ENCODE measurements around the gene LEPROT.
A peak's percentile ranks its signal among the peaks of the same experiment; 100 is the strongest.

LEPROT gene

DNA sequence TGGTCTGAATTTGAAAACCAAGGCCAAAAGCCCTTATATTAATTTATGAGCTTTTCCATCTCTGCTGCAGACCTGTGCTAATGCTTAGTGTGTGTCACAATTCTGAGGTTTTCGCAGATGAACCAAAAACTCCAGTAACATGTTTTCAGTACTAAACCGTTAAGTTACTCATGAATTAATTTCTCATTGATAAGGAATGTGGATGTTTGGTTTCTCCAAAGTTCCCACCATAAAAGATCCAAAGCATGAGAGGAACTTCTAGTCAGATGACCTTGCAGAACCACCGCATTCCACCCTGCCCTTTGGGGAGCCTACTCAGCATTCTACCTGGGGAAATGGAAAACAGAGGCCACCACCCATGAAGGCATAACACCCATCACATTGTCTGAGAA lies 7.5 kb upstream of the LEPROT start:
- DNase-seq: peak; percentile 81

DNA sequence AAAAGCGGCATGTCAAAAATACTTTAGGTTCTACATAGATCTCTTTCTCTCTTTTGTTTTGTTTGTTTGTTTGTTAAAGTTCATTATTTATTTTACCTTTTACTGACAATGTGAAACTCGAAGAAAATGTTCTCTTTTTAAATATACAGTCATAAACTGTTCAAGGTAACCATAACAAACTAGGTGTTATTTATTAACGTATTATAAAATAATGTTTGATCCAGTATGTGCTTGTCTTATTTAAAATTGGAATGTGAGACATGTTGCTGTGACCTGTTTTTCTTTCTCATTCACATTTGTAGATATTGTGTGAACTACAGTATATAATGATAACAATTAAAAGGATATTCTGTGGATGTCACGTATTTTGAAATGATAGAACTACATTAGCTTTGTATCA lies 5.9 kb upstream of the LEPROT start:
- DNase-seq: no peak

DNA sequence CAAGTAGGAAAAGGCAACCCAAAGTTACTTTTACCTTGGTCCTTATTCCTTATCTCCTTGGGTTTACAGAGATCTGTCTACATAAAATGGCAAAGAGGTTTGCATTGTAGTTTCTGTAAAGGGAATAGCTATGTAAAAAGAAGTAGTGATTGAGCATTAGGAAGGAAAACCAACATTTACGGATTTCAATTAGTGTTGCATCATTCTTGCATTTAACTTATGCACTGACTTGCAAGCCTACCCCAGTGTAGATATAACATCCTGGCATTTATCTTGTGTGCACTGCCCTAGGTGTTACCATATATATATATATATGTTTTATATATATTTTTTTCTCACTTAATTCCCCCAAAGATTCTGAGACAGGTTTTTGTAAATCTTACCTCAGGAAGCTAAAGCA lies 3.7 kb upstream of the LEPROT start:
- no peak for DNase-seq

DNA sequence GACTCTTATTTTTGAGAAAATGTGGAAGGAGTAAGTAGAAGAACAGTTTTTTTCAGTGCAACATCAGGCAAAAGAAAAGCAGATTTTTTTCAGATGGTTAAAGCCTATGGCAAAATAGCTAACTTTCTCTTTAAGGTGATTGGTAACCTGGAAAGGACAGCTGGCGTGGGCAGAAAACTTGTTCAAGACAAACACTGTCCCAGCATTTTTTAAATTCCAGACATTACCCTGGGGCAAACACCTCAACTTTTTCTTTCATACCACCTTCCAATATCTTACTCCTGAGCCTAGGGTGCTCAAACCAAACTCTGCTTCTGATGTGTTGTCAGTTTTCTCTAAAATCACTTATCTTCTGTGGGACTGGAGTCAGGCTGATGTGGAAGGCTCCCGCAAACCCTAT lies 2.7 kb upstream of the LEPROT start:
- no peak for DNase-seq

DNA sequence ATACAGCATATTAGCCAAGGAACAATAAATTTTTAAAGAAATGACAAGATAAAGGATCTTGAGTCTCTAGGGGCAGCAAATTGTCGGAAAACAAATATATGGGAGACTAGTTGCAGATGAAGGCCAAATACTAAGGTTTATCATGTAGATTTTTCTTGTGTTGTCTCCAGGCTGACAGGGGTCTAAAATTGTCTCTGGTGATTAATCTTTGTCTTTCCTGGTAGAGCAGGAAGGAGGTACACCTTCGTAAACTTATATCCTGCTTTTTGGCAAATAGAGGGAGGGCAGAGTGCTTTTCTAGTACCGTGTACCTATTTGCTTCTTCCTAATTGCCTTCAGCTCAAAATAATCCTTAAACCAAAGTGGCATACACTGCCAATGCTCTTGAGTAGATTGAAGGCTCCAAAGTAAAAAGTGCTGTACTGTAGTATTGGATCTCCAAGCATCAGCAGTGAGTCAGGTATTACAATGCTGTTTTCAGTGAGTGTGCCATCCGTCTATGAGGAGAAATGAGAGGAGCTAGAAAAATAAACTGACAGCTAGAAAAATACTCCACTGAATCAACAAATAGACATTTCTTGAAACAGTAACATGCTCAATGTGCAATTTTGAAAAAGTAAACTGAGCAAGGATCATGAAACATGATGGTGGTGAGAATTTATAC lies 1.8 kb upstream of the LEPROT start:
- no peak for DNase-seq

DNA sequence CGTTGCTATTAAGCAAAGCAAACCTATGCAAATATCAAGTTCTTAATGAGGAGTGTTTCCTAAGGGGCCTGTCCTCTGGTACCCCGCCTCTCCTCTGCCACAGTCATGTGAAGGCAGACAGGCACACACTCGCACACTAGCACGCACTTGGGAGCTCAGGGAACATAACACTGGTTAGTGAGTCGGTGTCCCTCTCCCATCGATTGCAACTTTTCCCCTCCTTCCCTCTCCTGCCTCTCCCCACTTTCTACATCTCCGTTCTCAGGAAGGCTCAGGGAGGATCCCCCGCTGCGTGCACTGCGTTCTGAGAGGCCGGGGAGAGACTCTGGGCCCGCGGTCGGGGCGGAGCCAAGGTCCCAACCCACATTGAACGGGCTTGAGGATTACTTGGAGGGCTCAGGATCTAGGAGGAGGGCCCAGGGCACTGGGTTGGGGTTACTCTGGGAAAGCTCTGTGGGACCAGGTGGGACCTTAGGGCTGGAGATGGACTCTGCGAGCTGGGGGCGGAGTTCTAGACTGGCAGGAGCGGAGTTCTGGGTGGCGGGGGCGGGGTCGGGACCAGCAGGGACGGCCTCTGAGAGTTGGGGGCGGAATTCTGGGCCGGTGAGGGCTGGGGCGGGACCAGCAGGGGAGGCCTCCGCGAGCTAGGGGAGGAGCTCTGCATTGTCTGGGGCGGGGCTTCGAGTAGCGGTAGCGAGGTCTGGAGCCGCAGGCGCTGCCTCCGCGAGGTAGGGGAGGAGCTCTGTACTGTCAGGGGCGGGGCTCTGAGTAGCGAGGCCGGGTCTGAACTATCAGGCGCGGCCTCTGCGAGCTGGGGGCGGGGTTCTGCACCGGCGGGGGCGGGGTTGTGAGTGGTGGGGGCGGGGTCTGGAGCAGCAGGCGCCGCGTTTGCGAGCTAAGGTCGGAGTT lies 533 bp upstream of the LEPROT start:
- peak; percentile 99 for DNase-seq

DNA sequence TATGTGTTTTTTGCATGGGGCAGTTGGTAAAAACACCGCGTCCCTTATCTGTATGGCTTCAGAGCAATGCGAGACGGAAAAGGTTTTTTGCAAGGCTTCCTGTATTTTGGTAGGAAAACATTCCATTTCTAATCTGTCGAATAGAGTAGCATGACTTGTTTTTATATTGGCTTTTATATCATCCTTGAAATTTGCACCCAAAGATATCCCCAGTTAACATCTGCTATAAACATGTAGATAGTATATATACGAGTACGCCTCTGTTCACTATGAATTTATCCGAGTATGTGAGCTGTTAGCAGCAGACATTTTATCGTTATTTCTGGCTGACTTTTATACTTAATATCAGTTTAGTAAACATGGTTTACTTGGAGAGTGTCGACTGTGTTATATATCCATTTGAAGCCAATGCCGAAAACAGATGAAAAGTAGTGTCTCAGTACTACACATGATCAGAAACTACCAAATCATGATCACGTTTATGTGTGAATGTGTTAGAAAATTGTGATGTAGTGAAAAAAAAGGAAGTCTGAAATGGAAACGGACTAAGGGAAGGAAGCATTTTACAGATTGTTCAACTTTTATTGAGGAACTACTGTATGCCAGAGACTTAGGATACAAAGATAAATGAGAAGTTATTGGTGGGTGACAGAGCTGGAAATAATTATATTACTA lies 1.0 kb downstream of the LEPROT start:
- DNase-seq: no peak

DNA sequence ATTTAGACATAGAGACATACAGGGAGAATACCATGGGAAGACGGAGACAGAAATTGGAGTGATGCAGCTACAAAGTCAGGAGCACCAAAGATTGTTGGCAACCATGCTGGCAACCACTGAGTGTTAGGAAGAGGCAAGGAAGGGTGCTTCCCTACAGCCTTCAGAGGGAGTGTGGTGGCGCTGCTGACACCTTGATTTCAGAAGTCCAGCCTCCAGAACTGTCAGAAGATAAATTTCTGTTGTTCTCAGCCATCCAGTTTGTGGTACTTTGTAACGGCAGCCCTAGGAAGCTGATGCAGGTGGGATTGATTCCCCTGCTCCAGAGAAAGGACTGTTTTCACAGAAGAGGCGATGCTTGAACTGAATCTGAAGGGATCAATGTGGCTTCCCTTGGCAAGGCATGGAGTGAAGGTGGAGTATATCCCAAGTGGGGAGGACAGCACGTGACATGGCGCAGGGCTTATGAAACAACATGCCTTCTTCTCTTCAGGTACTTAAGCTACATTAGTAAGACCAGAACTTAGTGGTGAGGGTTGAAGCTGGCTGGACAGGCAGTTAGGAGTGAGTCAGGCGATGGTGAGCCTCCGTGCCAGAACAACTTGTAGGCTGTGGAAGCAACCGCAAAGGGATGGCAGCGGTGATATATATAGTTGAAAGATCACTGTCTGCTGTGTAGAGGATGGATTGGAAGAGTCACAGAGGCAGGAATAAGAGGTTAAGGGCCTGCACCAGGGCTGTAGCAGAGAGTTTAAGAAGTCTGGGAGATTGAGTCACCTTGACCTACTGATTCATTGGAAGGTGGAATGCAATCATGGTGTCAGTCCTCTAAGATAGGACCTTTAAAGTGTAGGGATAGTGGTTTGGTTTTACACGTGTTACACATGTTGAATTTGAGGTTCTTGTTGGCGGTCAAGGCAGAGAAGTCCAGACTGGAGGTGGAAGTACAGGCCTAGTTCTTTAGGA lies 2.1 kb downstream of the LEPROT start:
- DNase-seq: peak; percentile 31

DNA sequence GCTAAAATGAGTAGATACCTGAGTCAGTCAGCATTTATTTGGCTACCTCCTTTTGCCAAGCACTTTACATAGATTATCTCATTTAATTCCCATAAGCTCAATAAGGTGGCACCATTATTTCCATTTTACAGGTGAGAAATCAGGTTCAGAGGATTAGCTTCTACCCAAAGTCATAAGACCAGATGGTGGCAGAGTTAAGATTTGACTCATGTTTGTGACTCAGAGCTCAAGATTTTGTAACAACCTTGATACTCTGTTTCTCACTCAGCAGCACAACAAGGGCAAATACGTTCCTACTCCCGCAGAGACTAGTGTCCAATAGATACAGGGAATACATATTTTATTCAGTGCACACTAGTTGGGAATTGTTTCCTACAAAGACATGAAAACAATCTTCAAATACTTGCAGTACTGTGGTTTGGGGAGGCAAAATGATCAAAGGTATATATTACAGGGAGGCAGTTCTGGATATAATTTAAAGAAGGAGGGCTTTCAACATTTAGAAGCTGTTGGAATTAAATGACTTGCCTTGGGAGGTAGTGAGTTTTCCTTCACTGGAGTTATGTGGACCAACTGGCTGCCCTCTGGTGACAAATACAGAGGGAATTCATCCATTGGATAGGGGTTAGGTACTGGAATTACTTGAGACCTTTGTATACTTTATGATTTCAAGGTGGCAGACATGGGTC lies 3.6 kb downstream of the LEPROT start:
- DNase-seq: peak; percentile 87

DNA sequence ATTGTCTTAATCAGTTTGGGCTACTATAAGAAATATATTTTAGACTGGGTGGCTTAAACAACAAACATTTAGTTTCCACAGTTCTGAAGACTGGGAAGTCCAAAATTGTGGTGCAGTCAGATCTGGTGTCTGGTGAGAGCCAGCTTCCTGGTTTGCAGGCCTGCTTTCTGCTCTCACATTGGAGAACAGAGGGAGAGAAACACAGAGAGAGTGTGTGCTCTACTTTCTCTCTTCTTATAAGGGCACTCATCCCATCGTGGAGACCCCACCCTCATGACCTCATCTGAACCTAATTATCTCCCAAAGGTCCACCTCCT lies 4.1 kb downstream of the LEPROT start:
- no peak for DNase-seq

DNA sequence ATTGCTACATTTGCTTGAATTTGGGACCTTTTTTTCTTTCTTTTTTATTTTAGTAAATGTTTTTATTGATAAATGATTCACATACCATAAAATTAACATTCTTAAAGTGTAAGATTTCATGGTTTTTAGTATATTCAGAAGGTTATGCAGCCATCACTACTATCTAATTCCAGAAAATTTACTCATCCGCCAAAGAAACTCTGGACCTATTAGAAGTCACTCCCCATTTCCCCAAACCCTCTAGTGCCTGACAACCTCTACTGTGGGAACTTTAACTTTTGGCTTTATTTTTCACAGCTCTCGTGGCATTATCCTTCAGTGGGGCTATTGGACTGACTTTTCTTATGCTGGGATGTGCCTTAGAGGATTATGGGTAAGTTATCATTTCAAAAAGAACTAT lies 4.5 kb downstream of the LEPROT start:
- DNase-seq: no peak

DNA sequence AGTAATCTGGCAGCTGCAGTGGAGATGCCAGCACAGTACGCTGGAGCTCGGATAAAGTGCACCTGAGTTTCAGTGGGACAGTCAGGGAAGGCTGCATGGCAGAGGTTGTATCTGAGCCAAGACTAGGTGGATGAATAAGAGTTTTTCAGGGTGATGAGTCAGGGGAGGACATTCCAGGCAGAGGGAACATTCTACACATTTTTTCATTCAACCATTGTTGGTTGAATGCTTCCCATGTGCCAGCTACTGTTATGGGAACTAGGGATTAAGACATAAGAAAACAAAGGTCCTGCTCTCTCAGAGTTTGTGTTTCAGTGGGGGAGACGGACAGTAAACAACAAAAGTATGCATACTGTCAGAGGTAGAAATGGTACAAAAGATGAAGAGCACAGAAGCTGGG lies 5.2 kb downstream of the LEPROT start:
- DNase-seq: peak; percentile 86

DNA sequence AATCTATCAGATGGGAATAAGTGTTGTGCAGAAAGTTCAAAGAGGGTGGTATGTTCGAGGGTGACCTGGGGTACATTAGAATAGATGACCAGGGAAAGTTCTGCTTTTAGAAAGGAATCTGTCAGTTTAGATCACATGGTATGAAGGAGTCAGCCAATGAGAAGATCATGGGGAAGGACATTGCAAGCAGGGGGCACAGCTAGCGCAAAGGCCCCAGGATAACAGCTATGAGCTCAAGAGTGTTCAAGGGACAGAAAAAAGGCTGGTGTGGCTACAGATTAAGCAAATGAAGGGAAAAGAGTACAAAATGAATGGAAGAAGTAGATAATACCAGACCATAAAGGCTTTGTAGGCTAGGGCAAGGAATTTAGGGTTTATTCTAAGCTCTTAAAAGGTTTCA lies 8.6 kb downstream of the LEPROT start:
- DNase-seq: no peak

DNA sequence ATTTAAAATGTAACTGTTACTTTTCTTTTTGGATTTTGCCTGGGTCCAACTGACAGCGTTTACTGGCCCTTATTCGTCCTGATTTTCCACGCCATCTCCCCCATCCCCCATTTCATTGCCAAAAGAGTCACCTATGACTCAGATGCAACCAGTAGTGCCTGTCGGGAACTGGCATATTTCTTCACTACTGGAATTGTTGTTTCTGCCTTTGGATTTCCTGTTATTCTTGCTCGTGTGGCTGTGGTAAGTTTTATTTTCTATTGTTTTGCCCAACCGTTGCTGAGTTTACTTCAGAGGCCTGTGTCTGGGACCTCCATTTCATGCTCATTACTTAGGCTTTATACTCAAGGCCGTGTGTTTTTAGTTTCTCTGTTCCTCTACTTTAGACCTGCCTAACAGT lies 9.3 kb downstream of the LEPROT start:
- peak; percentile 64 for DNase-seq

DNA sequence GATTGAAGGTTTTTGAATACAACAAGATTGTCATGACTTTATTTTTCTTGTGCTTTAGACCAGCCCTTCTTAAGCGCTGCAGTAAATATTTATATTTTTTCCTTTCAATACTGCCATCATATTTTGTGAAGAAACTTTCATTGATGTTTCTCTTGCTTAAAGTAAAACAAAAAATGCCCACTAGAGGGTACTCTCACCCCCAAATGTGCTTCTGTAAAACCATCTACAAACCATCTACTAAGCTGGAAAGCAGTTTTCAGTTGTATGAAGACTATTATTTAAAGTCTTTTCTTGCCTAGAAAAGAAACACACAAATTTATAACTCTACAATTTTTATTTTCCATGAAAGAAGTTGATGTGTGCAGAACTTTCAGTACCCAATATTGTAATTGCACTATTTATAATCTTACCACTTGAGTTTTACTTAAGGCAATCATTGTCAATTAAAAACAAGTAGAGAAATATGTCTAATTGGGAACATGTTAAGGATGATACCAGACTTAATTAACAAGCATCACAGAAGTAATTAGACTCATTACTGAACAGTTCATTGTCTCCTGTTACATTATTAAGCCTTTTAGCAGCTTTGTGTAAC lies 10.7 kb downstream of the LEPROT start:
- peak; percentile 58 for DNase-seq

DNA sequence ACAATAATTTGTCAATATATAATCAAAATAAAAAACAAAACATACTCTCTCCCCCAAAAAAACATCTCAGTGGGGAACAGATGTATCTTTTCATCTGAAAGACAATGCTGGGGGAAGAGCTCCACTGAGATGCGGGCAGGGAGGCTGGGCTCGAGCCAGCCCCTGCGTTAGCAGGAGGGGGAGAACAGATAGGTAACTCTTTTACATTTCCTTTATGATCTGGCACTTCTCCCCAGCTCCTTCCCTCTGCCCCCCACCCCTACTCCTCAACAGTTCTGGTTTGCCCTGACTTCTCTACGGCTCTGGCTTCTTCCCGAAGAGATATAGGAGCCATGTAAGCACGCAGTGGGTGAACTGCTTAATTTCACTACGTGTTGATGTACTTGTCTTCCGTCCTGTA lies 12.4 kb downstream of the LEPROT start:
- DNase-seq: no peak

DNA sequence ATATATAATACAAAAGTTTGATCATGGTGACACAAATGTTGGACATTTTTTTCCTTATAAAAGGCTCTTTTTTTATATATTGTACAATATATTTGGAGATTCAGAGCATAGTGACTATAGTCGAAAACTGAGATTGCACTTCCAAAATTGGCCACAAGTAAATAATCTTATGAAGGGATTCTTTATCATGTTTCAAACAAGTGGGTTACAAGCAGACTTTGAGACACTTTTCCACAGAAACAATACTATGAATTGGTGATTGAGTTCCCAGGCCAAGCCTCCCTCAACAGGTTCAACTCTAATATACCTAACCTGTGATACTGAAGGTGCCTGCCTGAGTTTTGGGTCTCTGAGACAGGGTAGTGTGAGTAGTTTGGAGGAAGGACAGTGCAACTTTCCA lies 13.8 kb downstream of the LEPROT start:
- DNase-seq: no peak

DNA sequence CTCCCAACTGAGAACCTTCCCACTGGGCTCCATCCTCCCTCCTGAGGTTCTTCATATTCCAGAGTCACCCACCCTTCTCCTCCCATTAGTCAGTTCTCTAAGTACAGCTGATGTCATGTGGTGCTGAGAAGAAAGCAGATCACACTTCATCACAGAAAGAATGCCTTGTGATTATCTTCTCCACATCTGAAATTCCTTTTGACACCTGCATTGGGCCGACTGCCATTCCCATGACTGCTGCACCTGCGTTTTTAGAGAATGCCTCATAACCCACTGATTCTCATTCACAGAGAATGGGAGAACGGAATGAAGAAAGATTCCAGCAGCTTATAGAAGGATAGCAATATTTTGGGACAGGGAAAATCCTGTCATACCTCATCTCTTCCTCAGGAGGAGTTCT lies 14.3 kb downstream of the LEPROT start:
- no peak for DNase-seq

DNA sequence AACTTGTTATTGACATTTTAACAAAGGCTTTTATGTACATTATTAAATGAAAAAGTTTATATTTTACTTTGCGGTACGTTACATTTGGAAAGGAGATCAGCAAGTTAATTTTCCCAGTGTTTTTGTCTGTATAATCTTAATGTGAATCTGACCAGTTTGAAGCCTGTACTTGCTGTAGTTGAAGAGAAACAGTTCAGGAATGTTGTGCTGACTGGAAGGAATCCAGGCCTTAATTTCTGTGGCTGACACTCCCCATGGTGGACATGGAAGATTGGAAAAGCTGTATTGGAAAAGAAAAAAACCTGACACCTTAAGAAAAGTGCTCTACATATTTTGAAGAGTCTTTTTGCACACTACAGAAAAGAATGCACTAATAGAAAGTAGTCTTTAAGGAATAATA lies 15.5 kb downstream of the LEPROT start:
- DNase-seq: peak; percentile 78

DNA sequence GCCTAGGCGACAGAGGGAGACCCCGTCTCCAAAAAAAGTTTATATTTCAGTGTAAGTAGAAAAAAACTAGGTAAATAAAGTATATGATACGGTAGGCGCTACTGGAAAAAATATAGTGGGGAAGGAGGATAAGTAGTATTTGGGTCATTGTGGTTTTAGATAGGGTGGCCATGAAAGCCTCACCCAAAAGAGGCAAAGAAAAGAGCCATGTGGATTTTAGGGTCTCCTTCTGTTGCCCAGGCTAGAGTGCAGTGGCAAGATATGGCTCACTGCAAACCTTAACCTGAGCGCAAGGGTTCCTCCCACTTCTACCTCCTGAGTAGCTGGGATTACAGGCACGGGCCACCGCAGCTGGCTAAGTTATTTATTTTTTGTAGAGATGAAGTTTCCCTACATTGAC lies 17.1 kb downstream of the LEPROT start:
- DNase-seq: no peak

DNA sequence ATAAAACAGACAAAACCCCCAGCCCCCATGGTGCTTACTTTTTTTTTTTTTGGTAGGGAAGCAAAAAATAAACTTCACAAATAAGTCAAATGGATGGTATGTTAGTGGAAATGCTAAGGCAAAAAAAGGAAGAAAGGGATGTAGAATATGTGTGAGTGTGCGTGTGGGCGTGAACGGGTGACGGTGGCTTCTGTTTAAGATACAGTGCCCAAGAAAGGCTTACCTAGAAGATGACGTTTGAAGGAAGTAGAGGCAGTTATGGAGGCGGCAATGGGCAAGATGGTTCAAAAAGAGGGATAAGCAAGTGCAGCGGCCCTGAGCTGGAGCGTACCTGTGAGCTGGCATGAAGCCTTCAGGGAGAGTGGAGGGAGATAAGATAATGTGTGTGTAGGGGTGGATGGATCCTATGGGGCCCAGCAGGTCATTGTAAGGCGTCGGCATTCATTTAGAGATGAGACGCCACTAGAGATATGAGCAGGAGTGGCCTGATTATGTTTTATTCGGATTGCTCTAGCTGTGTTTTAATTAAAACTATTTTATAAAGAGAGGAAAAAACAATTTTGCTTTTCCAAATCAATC lies 19.9 kb downstream of the LEPROT start:
- DNase-seq: no peak

DNA sequence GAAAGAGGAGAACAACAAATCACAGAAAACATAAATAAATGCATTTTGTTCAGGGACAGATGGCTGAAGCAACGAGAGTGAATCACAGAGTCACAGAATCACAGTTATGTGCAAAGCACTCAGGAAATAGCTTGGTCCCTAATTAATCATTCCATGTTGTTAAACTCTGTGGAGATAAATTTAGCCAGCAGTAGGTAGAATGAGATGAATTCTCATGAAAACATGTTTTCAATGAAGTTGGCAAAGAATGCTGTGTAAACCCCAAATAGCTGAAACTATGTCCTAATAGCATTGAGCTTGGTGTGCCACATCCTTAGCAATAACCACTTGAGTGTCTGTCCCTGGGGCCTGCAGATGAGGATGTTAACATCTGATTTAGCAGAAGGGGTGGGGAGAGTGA lies 20.4 kb downstream of the LEPROT start:
- DNase-seq: peak; percentile 63

Measured in fibroblast of upper back skin (primary cell).